Measurements from ENCODE around the gene WDR64.

The WDR64 gene

DNA sequence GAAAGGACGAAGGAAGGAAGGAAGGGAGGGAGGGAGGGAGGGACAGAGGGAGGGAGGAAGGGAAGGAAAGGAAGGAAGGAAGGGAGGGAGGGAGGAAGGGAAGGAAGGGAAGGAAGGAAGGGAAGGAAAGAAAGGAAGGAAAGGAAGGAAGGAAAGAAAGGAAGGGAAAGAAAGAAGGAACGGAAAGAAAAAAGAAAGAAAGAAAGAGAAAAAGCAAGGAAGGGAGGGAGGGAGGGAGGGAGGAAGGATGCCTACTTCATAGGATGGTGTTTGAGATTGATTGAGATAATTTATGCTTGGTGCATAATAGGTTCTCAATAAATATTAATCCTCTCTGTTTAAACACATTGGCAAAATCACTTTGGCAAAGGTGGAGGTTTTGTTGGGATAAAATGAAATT, 61.2 kb downstream of the WDR64 start:
- TF ChIP-seq, protein P1, sequence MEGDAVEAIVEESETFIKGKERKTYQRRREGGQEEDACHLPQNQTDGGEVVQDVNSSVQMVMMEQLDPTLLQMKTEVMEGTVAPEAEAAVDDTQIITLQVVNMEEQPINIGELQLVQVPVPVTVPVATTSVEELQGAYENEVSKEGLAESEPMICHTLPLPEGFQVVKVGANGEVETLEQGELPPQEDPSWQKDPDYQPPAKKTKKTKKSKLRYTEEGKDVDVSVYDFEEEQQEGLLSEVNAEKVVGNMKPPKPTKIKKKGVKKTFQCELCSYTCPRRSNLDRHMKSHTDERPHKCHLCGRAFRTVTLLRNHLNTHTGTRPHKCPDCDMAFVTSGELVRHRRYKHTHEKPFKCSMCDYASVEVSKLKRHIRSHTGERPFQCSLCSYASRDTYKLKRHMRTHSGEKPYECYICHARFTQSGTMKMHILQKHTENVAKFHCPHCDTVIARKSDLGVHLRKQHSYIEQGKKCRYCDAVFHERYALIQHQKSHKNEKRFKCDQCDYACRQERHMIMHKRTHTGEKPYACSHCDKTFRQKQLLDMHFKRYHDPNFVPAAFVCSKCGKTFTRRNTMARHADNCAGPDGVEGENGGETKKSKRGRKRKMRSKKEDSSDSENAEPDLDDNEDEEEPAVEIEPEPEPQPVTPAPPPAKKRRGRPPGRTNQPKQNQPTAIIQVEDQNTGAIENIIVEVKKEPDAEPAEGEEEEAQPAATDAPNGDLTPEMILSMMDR (IDR thresholded peaks at IDR 0.05; ENCODE audit: borderline replicate concordance, control extremely low read depth, extremely low read depth, insufficient read depth, missing control alignments), result no peak
- in situ Hi-C loops (cut with MboI; ENCODE audit: low sequenced_read_pairs, unreplicated experiment), result no loop called here
- DNase-seq (ENCODE audit: low spot score), result no peak

DNA sequence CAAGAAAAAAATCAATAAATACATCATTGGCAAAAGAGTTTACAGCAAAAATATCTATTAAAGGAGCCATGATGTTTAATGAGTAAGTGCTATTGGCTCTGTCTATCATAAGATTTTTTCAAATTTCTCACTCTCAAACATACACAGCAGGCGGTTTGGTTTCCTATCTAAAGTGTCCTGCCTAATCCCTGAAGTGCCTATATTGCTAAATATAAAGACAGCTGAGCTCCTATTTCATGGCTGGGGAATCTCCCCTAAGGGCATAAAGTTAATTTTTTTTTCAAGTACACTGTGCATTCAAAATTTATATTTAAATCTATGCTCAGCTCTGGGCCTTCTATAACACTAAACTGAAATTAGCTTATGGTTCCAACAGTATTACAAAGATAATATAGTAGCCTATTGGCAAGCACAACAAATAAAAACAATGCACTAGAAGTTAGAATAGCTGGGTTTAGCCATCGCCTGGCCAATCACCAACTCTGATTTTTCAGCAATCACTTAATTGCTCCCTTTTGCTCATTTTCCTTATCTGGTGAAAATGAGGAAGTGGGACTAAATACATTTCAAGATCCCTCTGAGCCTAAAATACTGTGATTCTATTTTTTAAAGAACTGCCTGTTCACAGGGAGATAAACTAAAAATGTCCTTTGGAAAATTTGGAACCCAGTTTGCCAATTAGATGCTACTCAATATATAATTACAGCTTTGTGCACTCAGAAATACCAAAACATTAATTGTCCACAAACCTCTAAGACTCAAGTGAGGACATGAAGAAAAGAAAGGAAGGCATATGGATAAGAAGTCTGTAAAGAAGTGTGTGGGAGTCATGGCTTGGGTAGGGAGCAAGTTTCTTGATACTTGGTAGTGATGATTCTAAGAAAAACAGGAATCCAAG, 62.5 kb downstream of the WDR64 start:
- DNase-seq (ENCODE audit: low spot score), result no peak
- in situ Hi-C loops (cut with MboI; ENCODE audit: low sequenced_read_pairs, unreplicated experiment), result no loop called here
- TF ChIP-seq, protein P1 (IDR thresholded peaks at IDR 0.05; ENCODE audit: borderline replicate concordance, control extremely low read depth, extremely low read depth, insufficient read depth, missing control alignments), result no peak

DNA sequence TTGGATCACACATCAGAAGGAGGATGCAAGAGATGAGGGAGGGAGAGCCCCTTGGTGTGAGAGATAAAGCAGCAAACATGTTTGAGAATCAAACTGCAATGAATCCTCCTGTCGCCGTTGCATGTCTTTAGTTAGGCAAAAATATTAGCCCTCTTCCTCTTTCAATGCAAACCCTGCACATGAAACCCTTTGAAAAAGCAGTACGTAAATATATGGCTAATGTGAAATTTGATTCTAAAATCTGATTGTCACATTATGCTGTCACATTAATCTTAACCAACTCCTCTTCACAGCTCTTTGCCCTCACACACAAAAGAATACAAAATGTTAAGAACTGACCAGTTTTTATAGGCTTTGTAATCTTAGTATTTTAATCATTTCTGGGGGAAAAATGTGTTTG, 63.4 kb downstream of the WDR64 start:
- in situ Hi-C loops (cut with MboI; ENCODE audit: low sequenced_read_pairs, unreplicated experiment), result no loop called here
- DNase-seq (ENCODE audit: low spot score), result no peak
- TF ChIP-seq, protein P1 (IDR thresholded peaks at IDR 0.05; ENCODE audit: borderline replicate concordance, control extremely low read depth, extremely low read depth, insufficient read depth, missing control alignments), result no peak

DNA sequence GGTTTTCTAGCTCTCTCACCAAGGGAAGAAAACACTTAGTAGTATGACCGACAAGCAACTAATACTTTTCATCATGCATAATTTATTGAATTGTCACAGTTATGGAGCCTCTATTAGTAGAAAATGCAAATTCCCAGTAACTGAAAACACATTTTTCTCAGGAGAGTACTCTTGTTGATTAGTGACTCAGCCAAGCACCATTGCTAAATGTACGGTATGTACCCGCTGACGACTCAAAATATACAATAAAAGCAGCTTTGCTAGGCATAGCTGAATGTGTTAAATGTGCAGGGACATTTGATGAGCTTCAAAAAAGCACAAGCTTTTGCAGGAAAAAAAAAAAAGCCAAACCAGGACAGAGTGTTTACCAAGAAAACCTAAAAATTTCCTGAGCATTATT, 63.9 kb downstream of the WDR64 start:
- no peak for DNase-seq (ENCODE audit: low spot score)
- in situ Hi-C loops (cut with MboI; ENCODE audit: low sequenced_read_pairs, unreplicated experiment), result no loop called here
- TF ChIP-seq, protein P1 (IDR thresholded peaks at IDR 0.05; ENCODE audit: borderline replicate concordance, control extremely low read depth, extremely low read depth, insufficient read depth, missing control alignments), result no peak

DNA sequence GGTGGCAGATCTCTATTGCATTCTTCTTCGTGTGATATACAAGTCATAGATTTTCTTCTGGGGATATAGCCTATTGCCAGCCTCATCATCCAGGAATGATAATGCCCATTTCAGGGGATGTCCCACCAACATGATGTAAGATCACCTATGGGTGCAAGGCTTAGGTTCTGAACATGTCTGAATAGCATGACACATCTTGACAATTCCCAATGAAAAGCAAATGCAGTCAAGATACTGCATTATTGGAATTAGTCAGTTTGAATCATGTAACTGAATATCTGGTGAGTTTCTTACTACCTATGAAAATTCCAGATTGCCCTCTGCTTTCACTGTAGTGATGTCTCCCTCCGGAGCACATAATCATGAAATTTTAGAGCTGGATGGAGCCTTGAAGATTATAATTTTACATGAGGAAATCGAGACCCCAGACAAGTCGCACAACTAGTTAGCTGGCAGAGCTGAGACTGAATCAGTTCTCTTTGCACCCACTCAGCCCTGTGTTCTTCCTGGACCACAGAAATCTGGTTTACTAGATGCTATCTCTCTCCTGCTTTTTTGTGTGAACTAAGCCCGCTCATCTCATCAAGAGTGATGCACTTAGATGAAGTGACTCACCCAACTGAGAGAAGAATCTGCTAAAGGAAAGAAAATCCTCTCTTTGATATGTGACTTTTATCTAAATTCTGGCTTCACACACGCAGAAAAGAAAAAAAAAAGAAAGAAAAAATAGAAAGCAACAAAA, 65.0 kb downstream of the WDR64 start:
- in situ Hi-C loops (cut with MboI; ENCODE audit: low sequenced_read_pairs, unreplicated experiment), result no loop called here
- TF ChIP-seq, protein P1 (IDR thresholded peaks at IDR 0.05; ENCODE audit: borderline replicate concordance, control extremely low read depth, extremely low read depth, insufficient read depth, missing control alignments), result no peak
- no peak for DNase-seq (ENCODE audit: low spot score)

DNA sequence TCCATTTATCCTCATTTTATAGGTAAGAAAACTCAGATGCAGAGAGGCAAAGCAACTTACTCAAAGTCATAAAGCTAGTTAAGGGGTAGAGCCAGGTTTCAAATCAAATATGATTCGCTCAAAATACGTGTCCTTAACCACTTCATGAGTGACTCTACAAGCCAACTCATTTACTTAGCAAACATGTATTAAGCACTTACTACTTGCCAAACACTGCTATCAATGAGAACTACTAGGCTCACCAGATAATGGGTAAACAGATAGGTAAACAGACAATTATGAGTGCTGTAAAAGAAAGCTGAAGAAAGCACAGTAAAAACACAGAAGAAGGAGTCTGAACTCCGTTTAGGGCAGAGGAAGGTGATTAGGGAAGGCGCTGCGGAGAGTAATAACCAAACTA, 65.9 kb downstream of the WDR64 start:
- TF ChIP-seq, protein P1 (IDR thresholded peaks at IDR 0.05; ENCODE audit: borderline replicate concordance, control extremely low read depth, extremely low read depth, insufficient read depth, missing control alignments), result no peak
- DNase-seq (ENCODE audit: low spot score), result no peak
- in situ Hi-C loops (cut with MboI; ENCODE audit: low sequenced_read_pairs, unreplicated experiment), result no loop called here

Measured in GM13976 (cell line).